Mesendoderm (in vitro differentiated cells): Measurements from ENCODE around the gene KCNG4.
A peak's percentile ranks its signal among the peaks of the same experiment; 100 is the strongest.

Source experiments
- DNase-seq: peaks from one replicate; pipeline ENCODE4 v3.0.0; 2013
- H2AK5ac ChIP-seq: 2 replicates; pipeline ENCODE4 v1.6.1; 2013; ENCODE audit warnings: low read length, inconsistent platforms
- H2BK120ac ChIP-seq: 2 replicates; pipeline ENCODE4 v1.6.1; 2013; ENCODE audit warnings: low read depth, mild to moderate bottlenecking, low read length, moderate library complexity, mixed read lengths
- H2BK15ac ChIP-seq: replicated peaks from 2 replicates; pipeline ENCODE4 v1.6.1; 2013; ENCODE audit warnings: low read depth, mild to moderate bottlenecking, moderate library complexity
- H2BK5ac ChIP-seq: 2 replicates; pipeline ENCODE4 v1.6.1; 2013; ENCODE audit warnings: low read length, inconsistent platforms
- H3K18ac ChIP-seq: 2 replicates; pipeline ENCODE4 v1.6.1; 2013; ENCODE audit warnings: mild to moderate bottlenecking, low read length, mixed read lengths
- H3K23ac ChIP-seq: one replicate; pipeline ENCODE4 v1.6.1; 2013; ENCODE audit warnings: low read length
- H3K27ac ChIP-seq: 2 replicates; pipeline ENCODE4 v1.5.1; 2013; ENCODE audit warnings: low read depth, mild to moderate bottlenecking, inconsistent platforms, low read length, moderate library complexity
- H3K27me3 ChIP-seq: 2 replicates; pipeline ENCODE4 v1.6.1; 2013; ENCODE audit warnings: low read length, control low read depth, mild to moderate bottlenecking, inconsistent platforms; ENCODE audit not compliant: insufficient read depth, poor library complexity
- H3K36me3 ChIP-seq: 2 replicates; pipeline ENCODE4 v1.6.1; 2013; ENCODE audit warnings: low read length, inconsistent platforms; ENCODE audit not compliant: control insufficient read depth, insufficient read depth
- H3K4ac ChIP-seq: one replicate; pipeline ENCODE4 v1.6.1; 2013; ENCODE audit warnings: low read depth, mild to moderate bottlenecking, low read length, moderate library complexity
- H3K4me1 ChIP-seq: 2 replicates; pipeline ENCODE4 v1.6.1; 2013; ENCODE audit warnings: low read depth, low read length, inconsistent platforms; ENCODE audit not compliant: control insufficient read depth
- H3K4me2 ChIP-seq: 2 replicates; pipeline ENCODE4 v1.6.1; 2013; ENCODE audit warnings: low read length
- H3K4me3 ChIP-seq: 2 replicates; pipeline ENCODE4 v1.5.1; 2013; ENCODE audit warnings: mild to moderate bottlenecking, low read length
- H3K56ac ChIP-seq: one replicate; pipeline ENCODE4 v1.6.1; 2013; ENCODE audit warnings: low read length
- H3K79me1 ChIP-seq: 2 replicates; pipeline ENCODE4 v1.6.1; 2013; ENCODE audit warnings: low read length, inconsistent platforms
- H3K79me2 ChIP-seq: 2 replicates; pipeline ENCODE4 v1.6.1; 2013; ENCODE audit warnings: mild to moderate bottlenecking, low read length; ENCODE audit not compliant: control insufficient read depth, insufficient read depth
- H3K9ac ChIP-seq: 2 replicates; pipeline ENCODE4 v1.6.1; 2013; ENCODE audit warnings: low read length, inconsistent platforms
- H4K5ac ChIP-seq: one replicate; pipeline ENCODE4 v1.6.1; 2013; ENCODE audit warnings: low read length
- H4K8ac ChIP-seq: one replicate; pipeline ENCODE4 v1.6.1; 2013; ENCODE audit warnings: low read depth, mild to moderate bottlenecking, control low read depth, low read length, moderate library complexity
- WGBS: extraction: QIAGEN DNeasy Blood & Tissue Kit; methylation state at CpG from one replicate; pipeline ENCODE4 v1.1.7; 2013; ENCODE audit warnings: low lambda C conversion rate, missing lambda C conversion rate; ENCODE audit not compliant: insufficient coverage; ENCODE audit errors: extremely low coverage; 5-methylcytosine and 5-hydroxymethylcytosine counted together

KCNG4 gene

DNA sequence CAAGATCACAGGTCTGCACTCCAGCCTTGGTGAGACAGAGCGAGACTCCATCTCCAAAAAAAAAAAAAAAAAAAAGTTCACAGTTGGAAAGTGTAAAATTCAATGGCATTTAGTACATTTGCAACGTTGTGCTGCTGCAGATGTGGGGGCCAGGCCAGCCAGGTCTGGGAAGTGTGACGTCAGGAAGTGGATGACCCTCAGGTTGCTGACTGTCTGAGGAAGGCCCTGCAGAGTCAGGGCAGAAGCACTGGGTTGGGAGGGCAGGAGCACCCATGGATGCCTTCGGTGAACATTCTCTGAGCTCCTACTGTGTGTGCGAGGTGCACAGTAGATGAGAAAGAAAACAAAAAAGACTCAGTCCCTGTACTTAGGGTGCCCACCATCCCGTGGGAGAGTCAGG, 42.7 kb upstream of the KCNG4 start:
- no peaks in the 10 kb centered on the region for H3K79me2 ChIP-seq
- peaks cover 7% of the 10 kb centered on the region for H3K4me1 ChIP-seq
- H3K79me1 ChIP-seq: no peaks in the 10 kb centered on the region
- H2BK120ac ChIP-seq: no peak overlapping the region
- no peaks in the 10 kb centered on the region for H3K36me3 ChIP-seq
- H3K56ac ChIP-seq: no peak overlapping the region
- H2BK15ac ChIP-seq: no peak overlapping the region
- H3K23ac ChIP-seq: no peak overlapping the region
- no peak overlapping the region for H3K27ac ChIP-seq
- no peak overlapping the region for H2BK5ac ChIP-seq
- H4K5ac ChIP-seq: no peak overlapping the region
- no peak overlapping the region for H2AK5ac ChIP-seq
- H3K4me2 ChIP-seq: no peak overlapping the region
- H3K9ac ChIP-seq: no peak overlapping the region
- DNase-seq: no peak
- H3K27me3 ChIP-seq: no peaks in the 10 kb centered on the region
- no peak overlapping the region for H4K8ac ChIP-seq
- no CpG with 5 or more reads among the region's 6 CpGs for WGBS
- H3K18ac ChIP-seq: no peak overlapping the region
- no peak overlapping the region for H3K4me3 ChIP-seq
- no peak overlapping the region for H3K4ac ChIP-seq

DNA sequence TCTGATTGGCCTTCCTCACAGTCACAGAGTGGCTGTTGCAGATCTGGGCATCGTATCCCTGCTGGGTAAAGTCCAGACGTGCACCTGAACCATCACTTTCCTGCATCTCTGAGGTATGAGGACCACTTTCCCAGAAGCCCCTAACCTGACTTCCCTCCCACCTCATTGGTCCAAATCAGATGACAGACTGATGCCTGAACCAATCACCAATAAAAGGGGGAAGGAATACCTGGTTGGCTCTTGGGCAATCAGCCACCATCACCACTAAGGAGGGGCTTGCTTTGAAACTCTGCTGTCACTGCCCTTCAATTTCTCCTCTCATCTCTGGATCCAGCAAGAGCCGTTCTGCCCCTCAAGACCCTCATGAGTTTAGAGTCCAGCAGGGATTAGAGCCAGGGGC, 41.3 kb upstream of the KCNG4 start:
- no peak overlapping the region for H3K18ac ChIP-seq
- no peaks in the 10 kb centered on the region for H3K27me3 ChIP-seq
- peaks cover 7% of the 10 kb centered on the region for H3K4me1 ChIP-seq
- H3K36me3 ChIP-seq: no peaks in the 10 kb centered on the region
- H2BK15ac ChIP-seq: no peak overlapping the region
- H3K4ac ChIP-seq: no peak overlapping the region
- no peak overlapping the region for H2BK120ac ChIP-seq
- H3K79me1 ChIP-seq: no peaks in the 10 kb centered on the region
- no peak overlapping the region for H3K27ac ChIP-seq
- no peak overlapping the region for H3K23ac ChIP-seq
- no peak overlapping the region for H2AK5ac ChIP-seq
- no peak overlapping the region for H3K4me3 ChIP-seq
- no peak overlapping the region for H2BK5ac ChIP-seq
- H3K9ac ChIP-seq: no peak overlapping the region
- no peaks in the 10 kb centered on the region for H3K79me2 ChIP-seq
- H3K4me2 ChIP-seq: no peak overlapping the region
- no peak overlapping the region for H4K5ac ChIP-seq
- DNase-seq: peak; percentile 93
- H3K56ac ChIP-seq: no peak overlapping the region
- no peak overlapping the region for H4K8ac ChIP-seq
- WGBS: no CpG with 5 or more reads among the region's 3 CpGs

DNA sequence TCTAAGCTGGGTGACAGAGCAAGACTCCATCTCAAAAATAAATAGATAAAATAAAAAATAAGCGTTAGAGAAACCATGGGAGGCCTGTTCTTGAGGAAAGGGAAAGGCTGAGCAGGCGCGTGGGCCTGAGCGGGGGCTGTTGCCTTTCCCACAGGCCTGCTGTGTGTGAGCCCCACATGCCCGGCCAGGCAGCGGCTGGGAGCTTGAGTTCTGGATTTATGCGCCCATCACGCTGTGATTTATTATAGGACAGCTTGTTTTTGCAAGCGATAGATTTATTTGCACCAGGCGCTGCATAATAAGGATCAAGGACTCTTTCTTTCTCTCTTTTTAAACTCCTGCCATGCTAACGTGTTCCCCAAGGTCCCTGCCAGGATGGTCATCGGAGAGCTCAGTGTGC, 40.1 kb upstream of the KCNG4 start:
- H3K9ac ChIP-seq: no peak overlapping the region
- H3K4me3 ChIP-seq: no peak overlapping the region
- no peak overlapping the region for H3K18ac ChIP-seq
- H2BK15ac ChIP-seq: no peak overlapping the region
- no peak overlapping the region for H3K56ac ChIP-seq
- no peaks in the 10 kb centered on the region for H3K27me3 ChIP-seq
- no peak overlapping the region for H3K27ac ChIP-seq
- no peaks in the 10 kb centered on the region for H3K36me3 ChIP-seq
- DNase-seq: no peak
- no peaks in the 10 kb centered on the region for H3K79me1 ChIP-seq
- H2BK5ac ChIP-seq: no peak overlapping the region
- no CpG with 5 or more reads among the region's 12 CpGs for WGBS
- no peak overlapping the region for H4K8ac ChIP-seq
- H2AK5ac ChIP-seq: no peak overlapping the region
- no peak overlapping the region for H3K23ac ChIP-seq
- H3K4ac ChIP-seq: no peak overlapping the region
- peaks cover 7% of the 10 kb centered on the region for H3K4me1 ChIP-seq
- no peaks in the 10 kb centered on the region for H3K79me2 ChIP-seq
- H4K5ac ChIP-seq: no peak overlapping the region
- H2BK120ac ChIP-seq: no peak overlapping the region
- no peak overlapping the region for H3K4me2 ChIP-seq

DNA sequence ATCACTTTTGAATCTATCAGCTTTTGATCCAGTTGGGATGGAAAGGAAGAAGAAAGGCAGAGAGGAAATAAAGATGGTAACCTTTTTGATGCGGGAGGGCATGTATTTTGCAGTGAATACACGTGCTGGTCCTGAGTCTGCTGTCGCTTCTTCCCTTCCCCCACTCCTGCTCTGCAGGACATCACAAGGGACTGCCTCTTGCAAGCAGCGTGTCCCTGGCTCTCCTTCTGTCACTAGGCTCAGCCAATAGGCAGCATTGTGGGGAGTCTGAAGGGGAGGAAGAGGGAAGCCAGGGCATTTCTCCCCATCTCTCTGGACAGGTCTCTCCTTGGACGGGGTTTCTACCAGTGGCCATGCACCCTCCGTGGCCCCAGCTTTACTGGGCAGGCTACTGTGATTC, 39.2 kb upstream of the KCNG4 start:
- Histone ChIP-seq H2BK5ac (no peak overlapping the region), H3K79me1 (no peaks in the 10 kb centered on the region), H2BK15ac (no peak overlapping the region), H3K36me3 (no peaks in the 10 kb centered on the region), H2AK5ac (no peak overlapping the region), H4K5ac (no peak overlapping the region), H3K56ac (no peak overlapping the region), H3K27me3 (no peaks in the 10 kb centered on the region), H2BK120ac (no peak overlapping the region), H3K79me2 (no peaks in the 10 kb centered on the region), H3K18ac (no peak overlapping the region), H3K4ac (no peak overlapping the region), H3K9ac (no peak overlapping the region), H3K4me1 (peaks cover 2% of the 10 kb centered on the region), H3K4me3 (no peak overlapping the region), H3K4me2 (no peak overlapping the region), H4K8ac (no peak overlapping the region), H3K23ac (no peak overlapping the region), H3K27ac (no peak overlapping the region)
- no CpG with 5 or more reads among the region's 6 CpGs for WGBS
- peak; percentile 68 for DNase-seq

DNA sequence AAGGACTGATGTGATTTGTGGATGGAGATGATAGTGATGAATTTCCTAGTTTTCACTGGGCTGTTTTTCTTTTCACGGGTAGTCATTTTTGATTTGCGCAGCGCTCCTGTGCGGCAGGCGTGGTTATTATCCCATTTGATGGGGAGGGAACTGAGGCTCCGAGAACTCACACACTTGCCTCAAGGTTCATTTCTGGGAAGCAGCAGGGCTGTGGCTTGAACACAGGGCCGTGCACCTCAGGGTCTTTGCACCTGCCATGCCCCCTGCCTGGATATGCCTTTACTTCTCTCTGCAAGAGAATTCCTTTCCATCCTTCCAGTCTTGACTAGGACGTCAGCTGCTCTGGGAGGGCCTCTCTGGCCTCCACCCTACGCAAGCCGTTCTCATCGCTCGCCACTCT, 38.5 kb upstream of the KCNG4 start:
- Histone ChIP-seq H3K4me2 (no peak overlapping the region), H3K4me3 (no peak overlapping the region), H4K5ac (no peak overlapping the region), H3K79me2 (no peaks in the 10 kb centered on the region), H3K23ac (no peak overlapping the region), H2BK5ac (no peak overlapping the region), H3K9ac (no peak overlapping the region), H3K18ac (no peak overlapping the region), H2BK120ac (no peak overlapping the region), H3K27ac (no peak overlapping the region), H3K27me3 (no peaks in the 10 kb centered on the region), H3K56ac (no peak overlapping the region), H3K4ac (no peak overlapping the region), H2BK15ac (no peak overlapping the region), H3K79me1 (no peaks in the 10 kb centered on the region), H2AK5ac (no peak overlapping the region), H4K8ac (no peak overlapping the region), H3K36me3 (no peaks in the 10 kb centered on the region), H3K4me1 (no peaks in the 10 kb centered on the region)
- WGBS: no CpG with 5 or more reads among the region's 12 CpGs
- DNase-seq: no peak

DNA sequence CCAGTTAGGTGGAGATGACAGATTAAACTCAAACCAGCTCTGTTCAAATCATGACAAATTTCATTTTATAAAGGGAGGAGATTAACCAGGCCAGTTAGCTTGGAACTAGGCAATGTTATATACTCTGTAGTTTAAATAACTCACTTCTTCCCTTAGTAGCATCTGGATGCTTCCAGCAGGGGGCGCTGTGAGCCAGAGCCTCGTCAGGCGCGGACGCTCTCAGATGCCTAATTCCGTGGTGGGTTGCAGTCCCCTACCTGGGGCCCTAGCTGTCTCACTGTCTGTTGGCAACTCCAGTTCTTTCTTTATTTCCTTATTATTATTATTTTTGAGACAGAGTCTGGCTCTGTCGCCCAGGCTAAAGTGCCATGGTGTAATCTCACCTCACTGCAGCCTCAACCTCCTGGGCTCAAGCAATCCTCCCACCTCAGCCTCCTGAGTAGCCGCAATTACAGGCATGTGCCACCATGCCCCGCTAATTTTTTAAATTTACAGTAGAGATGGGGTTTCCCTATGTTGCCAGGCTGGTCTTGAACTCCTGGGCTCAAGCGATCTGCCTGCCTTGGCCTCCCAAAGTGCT, 37.5 kb upstream of the KCNG4 start:
- no CpG with 5 or more reads among the region's 10 CpGs for WGBS
- Histone ChIP-seq H3K79me2 (no peaks in the 10 kb centered on the region), H3K9ac (no peak overlapping the region), H2BK5ac (no peak overlapping the region), H3K27ac (no peak overlapping the region), H2AK5ac (no peak overlapping the region), H3K27me3 (no peaks in the 10 kb centered on the region), H3K79me1 (no peaks in the 10 kb centered on the region), H4K5ac (no peak overlapping the region), H3K18ac (no peak overlapping the region), H3K23ac (no peak overlapping the region), H3K4me2 (no peak overlapping the region), H3K56ac (no peak overlapping the region), H3K36me3 (no peaks in the 10 kb centered on the region), H3K4me1 (no peaks in the 10 kb centered on the region), H2BK120ac (no peak overlapping the region), H2BK15ac (no peak overlapping the region), H3K4me3 (no peak overlapping the region), H4K8ac (no peak overlapping the region), H3K4ac (no peak overlapping the region)
- DNase-seq: peak; percentile 67
